Measurements from ENCODE around the gene THAP7.

THAP7 gene

GRCh38 chr22:20966883-20967696 is 34.8 kb downstream of the THAP7 start, which contains the start of gene AIFM3:
TSS of gene AIFM3 (plus strand) at chr22:20967255. CDS start at chr22:20967945, 690 bp downstream.
- H3K27ac ChIP-seq = no peak within 1 kb of the TSS
- TF ChIP-seq CTCF (conservative IDR thresholded peaks at IDR 0.05) = no peak

- TF ChIP-seq CTCF (conservative IDR thresholded peaks at IDR 0.05) = no peak
- peak overlapping the region; percentile 63; the same call in 1 of the 2 replicates for H3K27ac ChIP-seq
These were observed 35.7 kb downstream of the THAP7 start for GRCh38 chr22:20965888-20966855.

GRCh38 chr22:20965104-20965887 is 36.6 kb downstream of the THAP7 start:
- no peak for TF ChIP-seq CTCF (conservative IDR thresholded peaks at IDR 0.05)
- H3K27ac ChIP-seq = peak overlapping the region; percentile 63; the same call in 1 of the 2 replicates

GRCh38 chr22:20964799-20965103 is 37.2 kb downstream of the THAP7 start:
- no peak for TF ChIP-seq CTCF (conservative IDR thresholded peaks at IDR 0.05)
- peak overlapping the region; percentile 63; the same call in 1 of the 2 replicates for H3K27ac ChIP-seq

GRCh38 chr22:20964090-20964798 is 37.7 kb downstream of the THAP7 start:
- H3K27ac ChIP-seq = peak overlapping the region; percentile 63; the same call in 1 of the 2 replicates
- no peak for TF ChIP-seq CTCF (conservative IDR thresholded peaks at IDR 0.05)

- no peak for TF ChIP-seq CTCF (conservative IDR thresholded peaks at IDR 0.05)
- H3K27ac ChIP-seq = no peak overlapping the region
These were observed 38.5 kb downstream of the THAP7 start for GRCh38 chr22:20963201-20964052.
